K562 (cell line): ENCODE measurements around the gene GET4. TPM values are rescaled to one million over a fixed set of nuclear protein-coding genes. Genes with fewer than 3 reads are reported as not detected.
A peak's percentile ranks its signal among the peaks of the same experiment; 100 is the strongest.

Experiments used
- AFF4 ChIP-seq: sonication (generic); formaldehyde crosslinking; IDR thresholded peaks from 2 replicates; pipeline ENCODE4 v1.8.0; 2023; ENCODE audit warnings: mild to moderate bottlenecking, missing genetic modification reagents
- DACH1 ChIP-seq: fragments of 450-650 bp; IDR thresholded peaks from 2 replicates; pipeline ENCODE4 v1.6.1; 2018; ENCODE audit not compliant: partially characterized antibody
- GABPB1 ChIP-seq: sonication (generic); formaldehyde crosslinking; IDR thresholded peaks from 2 replicates; pipeline ENCODE4 v1.8.0; 2022; ENCODE audit warnings: mild to moderate bottlenecking, missing genetic modification reagents
- HEY1 ChIP-seq: fragments of 250-450 bp; sonication (Bioruptor Pico); IDR thresholded peaks from 2 replicates; pipeline ENCODE4 v1.5.0; 2020; ENCODE audit warnings: mild to moderate bottlenecking, moderate library complexity, borderline replicate concordance
- HNRNPUL1 ChIP-seq: fragments of 200-400 bp; formaldehyde crosslinking; IDR thresholded peaks from 2 replicates; pipeline ENCODE4 v1.6.1; 2017; ENCODE audit warnings: low read length
- KAT2B ChIP-seq: IDR thresholded peaks from one replicate; pipeline ENCODE4 v1.6.1; 2012; ENCODE audit warnings: low read depth, mild to moderate bottlenecking, control low read depth, inconsistent platforms, low read length, moderate library complexity
- KLF10 ChIP-seq: fragments of 250-450 bp; sonication (Bioruptor Pico); IDR thresholded peaks from 2 replicates; pipeline ENCODE4 v1.6.1; 2021; ENCODE audit warnings: matching md5 sums
- NONO ChIP-seq, 2 experiments: fragments of 200-400 bp in 1 of 2; fragments of 450-650 bp in 1 of 2; formaldehyde crosslinking in 1 of 2; IDR thresholded peaks; 2 replicates each; pipeline ENCODE4 v1.6.1; 2017; ENCODE audit warnings: low read depth in 2 of 2, mild to moderate bottlenecking in 2 of 2, moderate library complexity in 2 of 2, low read length in 1 of 2
- RBM22 ChIP-seq: fragments of 200-400 bp; formaldehyde crosslinking; IDR thresholded peaks from 2 replicates; pipeline ENCODE4 v1.6.1; 2018; ENCODE audit warnings: low read length, low read depth; ENCODE audit not compliant: poor library complexity, severe bottlenecking
- SFPQ ChIP-seq: fragments of 200-400 bp; formaldehyde crosslinking; IDR thresholded peaks from 2 replicates; pipeline ENCODE4 v1.6.1; 2017; ENCODE audit warnings: mild to moderate bottlenecking, low read depth, low read length, moderate library complexity
- SNRNP70 ChIP-seq: fragments of 200-400 bp; formaldehyde crosslinking; optimal IDR thresholded peaks from 2 replicates; pipeline ENCODE3; 2017; ENCODE audit warnings: low read depth, low read length
- ZBTB26 ChIP-seq: fragments of 450-650 bp; formaldehyde crosslinking; IDR thresholded peaks from 2 replicates; pipeline ENCODE4 v1.4.0; 2022; ENCODE audit warnings: missing genetic modification characterization
- ZBTB33 ChIP-seq: sonication (generic); formaldehyde crosslinking; IDR thresholded peaks from 2 replicates; pipeline ENCODE4 v1.8.1; 2023; ENCODE audit warnings: mild to moderate bottlenecking, missing genetic modification reagents
- ZBTB7A ChIP-seq: IDR thresholded peaks from 2 replicates; pipeline ENCODE4 v1.6.1; 2011; ENCODE audit warnings: low read depth, mild to moderate bottlenecking, low read length, moderate library complexity, borderline replicate concordance; ENCODE audit not compliant: control insufficient read depth
- ZNF121 ChIP-seq: sonication (generic); formaldehyde crosslinking; conservative IDR thresholded peaks from 2 replicates; pipeline ENCODE4 v1.8.0; 2022; ENCODE audit warnings: missing genetic modification reagents
- ZNF175 ChIP-seq: fragments of 200-800 bp; sonication (Bioruptor generic); IDR thresholded peaks from 2 replicates; pipeline ENCODE4 v1.6.1; 2016; ENCODE audit warnings: low read depth, mild to moderate bottlenecking, missing genetic modification characterization, missing compliant biosample characterization
- ZSCAN29 ChIP-seq: fragments of 450-650 bp; IDR thresholded peaks from 2 replicates; pipeline ENCODE4 v1.6.1; 2017
- polyA plus RNA-seq, 8 experiments: library from polyadenylated mRNA; depleted of rRNA in 4 of 8; stranded (reverse) in 5 of 8; unstranded in 3 of 8; fragments of >200 nt; fragmentation: Nextera tagmentation in 2 of 8; fragmentation: Illumina TruSeq in 1 of 8; extraction: Ambion mirVana in 2 of 8; extraction: Trizol in 1 of 8; gene quantifications; 2 replicates each; pipeline versions ENCODE4 v1.2.1 to v1.2.3, GENCODE V29; 2011 to 2014; ENCODE audit warnings: inconsistent platforms in 1 of 8, missing spikeins in 1 of 8
- total RNA-seq, 7 experiments: library from RNA; depleted of rRNA in 6 of 7; stranded (reverse); fragments of >200 nt in 6 of 7; fragmentation: Illumina TruSeq in 2 of 7; extraction: Trizol in 2 of 7; gene quantifications; 2 replicates each; pipeline versions ENCODE4 v1.2.1 to v1.2.3, GENCODE V29; 2011 to 2021; ENCODE audit warnings: low replicate concordance in 1 of 7
- TF ChIP-seq, protein P1 (sequence below): fragments of 250-450 bp; sonication (Bioruptor Pico); IDR thresholded peaks from 2 replicates; pipeline ENCODE4 v1.8.0; 2021; ENCODE audit warnings: moderate library complexity, mild to moderate bottlenecking, inconsistent platforms

The GET4 gene
- total and polyA plus RNA-seq, 9 of the 15 experiments (the other 6 are each of a cell fraction or from before 2014, with no cell fraction given) = 0.99 to 122 (median 40.4) TPM

DNA sequence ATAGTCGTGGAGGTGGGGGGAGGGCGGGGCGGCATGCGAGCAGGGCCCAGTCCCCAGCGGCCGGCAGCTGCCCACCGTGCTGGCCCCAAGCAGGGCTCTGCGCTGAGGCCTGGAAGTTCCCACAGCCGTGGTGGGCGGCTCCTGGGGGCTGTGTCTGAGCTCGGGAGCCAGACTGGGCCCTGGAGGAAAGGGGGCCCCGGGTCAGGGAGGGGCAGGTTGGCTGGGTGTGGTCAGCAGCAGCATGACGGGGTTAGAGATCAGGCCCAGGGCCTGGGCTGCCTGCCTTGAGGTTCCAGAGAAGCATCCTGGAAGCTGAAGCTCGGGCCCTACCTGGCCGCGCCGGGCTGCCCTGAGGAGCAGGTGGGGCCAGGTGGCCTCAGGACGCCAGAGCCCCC is 22.1 kb downstream of the GET4 start (continued):
- TF ChIP-seq, protein P1, sequence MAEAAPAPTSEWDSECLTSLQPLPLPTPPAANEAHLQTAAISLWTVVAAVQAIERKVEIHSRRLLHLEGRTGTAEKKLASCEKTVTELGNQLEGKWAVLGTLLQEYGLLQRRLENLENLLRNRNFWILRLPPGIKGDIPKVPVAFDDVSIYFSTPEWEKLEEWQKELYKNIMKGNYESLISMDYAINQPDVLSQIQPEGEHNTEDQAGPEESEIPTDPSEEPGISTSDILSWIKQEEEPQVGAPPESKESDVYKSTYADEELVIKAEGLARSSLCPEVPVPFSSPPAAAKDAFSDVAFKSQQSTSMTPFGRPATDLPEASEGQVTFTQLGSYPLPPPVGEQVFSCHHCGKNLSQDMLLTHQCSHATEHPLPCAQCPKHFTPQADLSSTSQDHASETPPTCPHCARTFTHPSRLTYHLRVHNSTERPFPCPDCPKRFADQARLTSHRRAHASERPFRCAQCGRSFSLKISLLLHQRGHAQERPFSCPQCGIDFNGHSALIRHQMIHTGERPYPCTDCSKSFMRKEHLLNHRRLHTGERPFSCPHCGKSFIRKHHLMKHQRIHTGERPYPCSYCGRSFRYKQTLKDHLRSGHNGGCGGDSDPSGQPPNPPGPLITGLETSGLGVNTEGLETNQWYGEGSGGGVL (CRISPR knock-in tag) = no peak
- TF ChIP-seq ZSCAN29 (no peak), GABPB1 (no peak), RBM22 (peak; percentile 48), ZBTB26 (no peak), KAT2B (no peak), DACH1 (no peak), HNRNPUL1 (no peak), HEY1 (no peak), SNRNP70 (no peak), KLF10 (CRISPR knock-in tag) (no peak), AFF4 (CRISPR knock-in tag) (no peak), SFPQ (no peak), ZNF175 (CRISPR knock-in tag) (no peak), NONO (IDR thresholded peaks at IDR 0.05; ENCODE audit: low read depth in 2 of 2, low read length in 1 of 2) (no peak), ZNF121 (CRISPR knock-in tag) (no peak), ZBTB7A (peak; percentile 57; the same call in 1 of the 2 replicates), ZBTB33 (CRISPR knock-in tag) (no peak)
